WTC11 (cell line): ENCODE results near the gene BDKRB2. TPM values are rescaled to one million over a fixed set of nuclear protein-coding genes. Genes with fewer than 3 reads are reported as not detected.

ENCODE experiments used
- ATAC-seq: fragments of 200-7000 bp; cut with Tn5 transposase; 2 replicates; pipeline ENCODE4 v1.10.0; 2021; ENCODE audit warnings: mild to moderate bottlenecking, moderate library complexity
- CTCF ChIA-PET: fragments of 300-600 bp; sonication (Branson Sonifier 250); formaldehyde crosslinking; loops from one replicate; lab custom pipeline; 2021; ENCODE audit warnings: antibody characterized with exemption; lab: Charles Lee
- POLR2A ChIA-PET: fragments of 350-600 bp; sonication (Branson Sonifier 250); formaldehyde crosslinking; loops from one replicate; lab custom pipeline; 2021; ENCODE audit warnings: antibody characterized with exemption; lab: Charles Lee
- DNase-seq: peaks from one replicate; pipeline ENCODE4 v3.0.0; 2021; ENCODE audit warnings: low spot score
- H3K27ac Mint-ChIP-seq: 2 replicates; pipeline ENCODE4 v1.8.0; 2021; ENCODE audit warnings: mixed read lengths
- H3K27me3 Mint-ChIP-seq: 2 replicates; pipeline ENCODE4 v1.8.0; 2021; ENCODE audit warnings: low read depth, mild to moderate bottlenecking, moderate library complexity, mixed read lengths
- H3K36me3 Mint-ChIP-seq: 2 replicates; pipeline ENCODE4 v1.8.0; 2021; ENCODE audit warnings: mixed read lengths
- H3K4me1 Mint-ChIP-seq: 2 replicates; pipeline ENCODE4 v1.8.0; 2022; ENCODE audit warnings: mixed read lengths
- H3K4me3 Mint-ChIP-seq: 2 replicates; pipeline ENCODE4 v1.8.0; 2021; ENCODE audit warnings: mild to moderate bottlenecking, moderate library complexity, mixed read lengths
- H3K9me3 Mint-ChIP-seq: 2 replicates; pipeline ENCODE4 v1.8.0; 2021; ENCODE audit warnings: mixed read lengths
- AR ChIP-seq: fragments of 250-450 bp; sonication (Bioruptor Pico); IDR thresholded peaks from 2 replicates; pipeline ENCODE4 v1.9.0; 2021; ENCODE audit warnings: mild to moderate bottlenecking
- ATF3 ChIP-seq: sonication (generic); formaldehyde crosslinking; conservative IDR thresholded peaks from 2 replicates; pipeline ENCODE4 v1.8.1; 2022; ENCODE audit warnings: mild to moderate bottlenecking, missing genetic modification reagents
- ERG ChIP-seq: fragments of 250-450 bp; sonication (Bioruptor Pico); IDR thresholded peaks from 2 replicates; pipeline ENCODE4 v1.8.0; 2021; ENCODE audit warnings: mild to moderate bottlenecking
- FOXK1 ChIP-seq: sonication (generic); formaldehyde crosslinking; IDR thresholded peaks from 2 replicates; pipeline ENCODE4 v1.8.0; 2022; ENCODE audit warnings: mild to moderate bottlenecking, moderate library complexity, missing genetic modification reagents
- IRF1 ChIP-seq: sonication (generic); formaldehyde crosslinking; IDR thresholded peaks from 2 replicates; pipeline ENCODE4 v1.8.0; 2023; ENCODE audit warnings: missing genetic modification reagents
- MAX ChIP-seq: sonication (generic); formaldehyde crosslinking; IDR thresholded peaks from 2 replicates; pipeline ENCODE4 v1.8.0; 2022; ENCODE audit warnings: mild to moderate bottlenecking, missing genetic modification reagents
- MLX ChIP-seq: sonication (generic); formaldehyde crosslinking; IDR thresholded peaks from 2 replicates; pipeline ENCODE4 v1.8.1; 2023; ENCODE audit warnings: mild to moderate bottlenecking, missing genetic modification reagents, moderate library complexity
- PRRX2 ChIP-seq: fragments of 250-450 bp; sonication (Bioruptor Pico); IDR thresholded peaks from 2 replicates; pipeline ENCODE4 v1.8.0; 2021; ENCODE audit warnings: mild to moderate bottlenecking
- RORB ChIP-seq: fragments of 250-450 bp; sonication (Bioruptor Pico); IDR thresholded peaks from 2 replicates; pipeline ENCODE4 v1.9.0; 2021; ENCODE audit warnings: mild to moderate bottlenecking
- SMAD4 ChIP-seq: sonication (generic); formaldehyde crosslinking; IDR thresholded peaks from 2 replicates; pipeline ENCODE4 v1.8.0; 2022; ENCODE audit warnings: mild to moderate bottlenecking, missing genetic modification reagents
- USF1 ChIP-seq: sonication (generic); formaldehyde crosslinking; IDR thresholded peaks from 2 replicates; pipeline ENCODE4 v1.8.0; 2022; ENCODE audit warnings: mild to moderate bottlenecking, missing genetic modification reagents
- ZNF121 ChIP-seq: sonication (generic); formaldehyde crosslinking; IDR thresholded peaks from 2 replicates; pipeline ENCODE4 v1.8.0; 2023; ENCODE audit warnings: missing genetic modification reagents
- ZNF263 ChIP-seq: sonication (generic); formaldehyde crosslinking; IDR thresholded peaks from 2 replicates; pipeline ENCODE4 v1.8.1; 2022; ENCODE audit warnings: low read depth, mild to moderate bottlenecking, moderate library complexity, missing genetic modification reagents
- ZNF317 ChIP-seq: sonication (generic); formaldehyde crosslinking; IDR thresholded peaks from 2 replicates; pipeline ENCODE4 v1.8.1; 2023; ENCODE audit warnings: low read depth, mild to moderate bottlenecking, moderate library complexity, missing genetic modification reagents, borderline replicate concordance
- ZNF425 ChIP-seq: fragments of 250-450 bp; sonication (Bioruptor Pico); conservative IDR thresholded peaks from 2 replicates; pipeline ENCODE4 v1.9.0; 2021; ENCODE audit warnings: mild to moderate bottlenecking
- total RNA-seq: library from RNA; stranded (reverse); gene quantifications from 3 replicates; pipeline ENCODE4 v1.2.3, GENCODE V29; 2021

Gene BDKRB2
- total RNA-seq, 1 experiment from 2014 or later = 0.17 TPM

- peaks cover 21% of the 10 kb centered on the region for H3K9me3 Mint-ChIP-seq
- ChIA-PET CTCF (interaction anchor here (1.1 kb wide), 1 partner anchor 168 kb away, joined by 4 read pairs; no protein-coding TSS in a partner anchor), POLR2A (no interaction called here)
- no peak overlapping the region for H3K4me3 Mint-ChIP-seq
- DNase-seq (no peak), ATAC-seq (no peak)
- H3K4me1 Mint-ChIP-seq = no peaks in the 10 kb centered on the region
- H3K36me3 Mint-ChIP-seq = peaks cover 10% of the 10 kb centered on the region
- no peaks in the 10 kb centered on the region for H3K27me3 Mint-ChIP-seq
- no peak overlapping the region for H3K27ac Mint-ChIP-seq
- TF ChIP-seq RORB (CRISPR knock-in tag) = no peak
- no peak for TF ChIP-seq MLX
- no peak for TF ChIP-seq ZNF317 (CRISPR knock-in tag)
- no peak for TF ChIP-seq PRRX2 (CRISPR knock-in tag)
- no peak for TF ChIP-seq USF1 (CRISPR knock-in tag)
- no peak for TF ChIP-seq AR (CRISPR knock-in tag)
- no peak for TF ChIP-seq ZNF425 (CRISPR knock-in tag)
- no peak for TF ChIP-seq ERG (CRISPR knock-in tag)
- no peak for TF ChIP-seq FOXK1 (CRISPR knock-in tag)
- TF ChIP-seq ZNF263 (CRISPR knock-in tag) = no peak
- TF ChIP-seq MAX = no peak
- TF ChIP-seq ZNF121 (CRISPR knock-in tag) = no peak
- TF ChIP-seq ATF3 (CRISPR knock-in tag) = no peak
- no peak for TF ChIP-seq SMAD4 (CRISPR knock-in tag)
- no peak for TF ChIP-seq IRF1
Measured at GRCh38 chr14:96268431-96269358, 64.1 kb downstream of the BDKRB2 start.
